Smooth muscle cell (in vitro differentiated cells): ENCODE data around the gene SLC44A3. TPM values are rescaled to one million over a fixed set of nuclear protein-coding genes. Genes with fewer than 3 reads are reported as not detected.

Source experiments
- DNase-seq: peaks from one replicate; lab custom pipeline; 2025; ENCODE audit not compliant: unreplicated experiment; lab: John Stamatoyannopoulos, UW
- H2AFZ ChIP-seq: fragments of 200-600 bp; sonication (generic); 2 replicates; pipeline ENCODE4 v1.6.0; 2016; ENCODE audit warnings: antibody characterized with exemption, low read depth, mild to moderate bottlenecking
- H3F3A ChIP-seq: fragments of 200-600 bp; sonication (generic); 2 replicates; pipeline ENCODE4 v1.6.0; 2017; ENCODE audit warnings: antibody characterized with exemption, low read depth
- H3K27ac ChIP-seq: fragments of 200-600 bp; sonication (generic); 2 replicates; pipeline ENCODE4 v1.5.1; 2016; ENCODE audit warnings: low read depth, mild to moderate bottlenecking
- H3K27me3 ChIP-seq: fragments of 200-600 bp; sonication (generic); 2 replicates; pipeline ENCODE4 v1.6.1; 2016; ENCODE audit warnings: low read depth, mild to moderate bottlenecking
- H3K36me3 ChIP-seq: fragments of 200-600 bp; sonication (generic); 2 replicates; pipeline ENCODE4 v1.5.1; 2016; ENCODE audit warnings: low read depth
- H3K4me1 ChIP-seq: fragments of 200-600 bp; sonication (generic); 2 replicates; pipeline ENCODE4 v1.5.1; 2016; ENCODE audit warnings: low read depth
- H3K4me2 ChIP-seq: fragments of 200-600 bp; sonication (generic); 2 replicates; pipeline ENCODE4 v1.6.0; 2016; ENCODE audit warnings: mild to moderate bottlenecking
- H3K4me3 ChIP-seq: fragments of 200-600 bp; sonication (generic); 2 replicates; pipeline ENCODE4 v1.5.1; 2016; ENCODE audit warnings: mild to moderate bottlenecking
- H3K79me2 ChIP-seq: fragments of 200-600 bp; sonication (generic); 2 replicates; pipeline ENCODE4 v1.6.0; 2016; ENCODE audit warnings: low read depth, mild to moderate bottlenecking
- H3K9ac ChIP-seq: fragments of 200-600 bp; sonication (generic); 2 replicates; pipeline ENCODE4 v1.6.0; 2016; ENCODE audit warnings: low read depth
- H3K9me3 ChIP-seq: fragments of 200-600 bp; sonication (generic); replicated peaks from 2 replicates; pipeline ENCODE4 v1.5.1; 2016; ENCODE audit warnings: low read depth
- H4K20me1 ChIP-seq: fragments of 200-600 bp; sonication (generic); 2 replicates; pipeline ENCODE4 v1.6.0; 2016; ENCODE audit warnings: low read depth
- WGBS: methylation state at CpG from one replicate; pipeline ENCODE4 v1.1.7; 2016; ENCODE audit warnings: low lambda C conversion rate; 5-methylcytosine and 5-hydroxymethylcytosine counted together
- polyA plus RNA-seq: library from polyadenylated mRNA; unstranded; fragments of >200 nt; fragmentation: Nextera tagmentation; extraction: Ambion mirVana; gene quantifications from 2 replicates; pipeline ENCODE4 v1.2.1, GENCODE V29; 2016
- total RNA-seq: library from RNA; depleted of rRNA; stranded (reverse); fragments of >200 nt; gene quantifications from 2 replicates; pipeline ENCODE4 v1.2.3, GENCODE V29; 2014
- TF ChIP-seq, protein P1 (sequence below): fragments of 200-600 bp; sonication (generic); IDR thresholded peaks from 2 replicates; pipeline ENCODE4 v1.5.1; 2017; ENCODE audit warnings: borderline replicate concordance, mild to moderate bottlenecking, antibody characterized with exemption; ENCODE audit not compliant: insufficient read depth, poor library complexity, severe bottlenecking

SLC44A3 gene
- total and polyA plus RNA-seq, 2 experiments from 2014 or later: 3.2 to 10.0 TPM

GRCh38 chr1:94942171-94943128 lies 122.3 kb downstream of the SLC44A3 start:
- Histone ChIP-seq H3K9ac (no peak overlapping the region), H4K20me1 (no peaks in the 10 kb centered on the region), H3F3A (no peaks in the 10 kb centered on the region), H3K4me1 (peaks cover 14% of the 10 kb centered on the region), H2AFZ (no peak overlapping the region), H3K36me3 (no peaks in the 10 kb centered on the region), H3K4me3 (no peak overlapping the region), H3K4me2 (no peak overlapping the region), H3K27me3 (no peaks in the 10 kb centered on the region), H3K9me3 (no peaks in the 10 kb centered on the region), H3K27ac (no peak overlapping the region), H3K79me2 (no peaks in the 10 kb centered on the region)
- 87% methylated on average over 8 of the region's 8 CpGs for WGBS
- TF ChIP-seq, protein P1, sequence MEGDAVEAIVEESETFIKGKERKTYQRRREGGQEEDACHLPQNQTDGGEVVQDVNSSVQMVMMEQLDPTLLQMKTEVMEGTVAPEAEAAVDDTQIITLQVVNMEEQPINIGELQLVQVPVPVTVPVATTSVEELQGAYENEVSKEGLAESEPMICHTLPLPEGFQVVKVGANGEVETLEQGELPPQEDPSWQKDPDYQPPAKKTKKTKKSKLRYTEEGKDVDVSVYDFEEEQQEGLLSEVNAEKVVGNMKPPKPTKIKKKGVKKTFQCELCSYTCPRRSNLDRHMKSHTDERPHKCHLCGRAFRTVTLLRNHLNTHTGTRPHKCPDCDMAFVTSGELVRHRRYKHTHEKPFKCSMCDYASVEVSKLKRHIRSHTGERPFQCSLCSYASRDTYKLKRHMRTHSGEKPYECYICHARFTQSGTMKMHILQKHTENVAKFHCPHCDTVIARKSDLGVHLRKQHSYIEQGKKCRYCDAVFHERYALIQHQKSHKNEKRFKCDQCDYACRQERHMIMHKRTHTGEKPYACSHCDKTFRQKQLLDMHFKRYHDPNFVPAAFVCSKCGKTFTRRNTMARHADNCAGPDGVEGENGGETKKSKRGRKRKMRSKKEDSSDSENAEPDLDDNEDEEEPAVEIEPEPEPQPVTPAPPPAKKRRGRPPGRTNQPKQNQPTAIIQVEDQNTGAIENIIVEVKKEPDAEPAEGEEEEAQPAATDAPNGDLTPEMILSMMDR: no peak
- DNase-seq: no peak

Other genes with a start within 250 kb of the SLC44A3 start
- 467 and 525 TPM in 2 replicates for gene CNN3, start 106.8 kb downstream of the SLC44A3 start, total RNA-seq
- 545 and 633 TPM in 2 replicates for gene CNN3, start 106.8 kb downstream of the SLC44A3 start, polyA plus RNA-seq